HG03095 (cell line): ENCODE measurements around the gene SH3BP5.

Source experiments
- ATAC-seq: cut with Tn5 transposase; IDR thresholded peaks from one replicate; pipeline ENCODE4 v1.9.1; 2021; ENCODE audit warnings: moderate library complexity; ENCODE audit not compliant: unreplicated experiment

The SH3BP5 gene

GRCh38 chr3:15279671-15280402, 52.5 kb downstream of the SH3BP5 start:
- ATAC-seq, result no peak

- ATAC-seq, result no peak
Measured at GRCh38 chr3:15279205-15279604, 53.2 kb downstream of the SH3BP5 start.

- no peak for ATAC-seq
Measured at GRCh38 chr3:15277861-15278500, 54.4 kb downstream of the SH3BP5 start.

- no peak for ATAC-seq
Measured at GRCh38 chr3:15276028-15276724, 56.2 kb downstream of the SH3BP5 start.

GRCh38 chr3:15273227-15273626, 59.2 kb downstream of the SH3BP5 start:
- ATAC-seq, result no peak

- no peak for ATAC-seq
Measured at GRCh38 chr3:15272426-15273196, 59.8 kb downstream of the SH3BP5 start.

GRCh38 chr3:15271785-15272381, 60.5 kb downstream of the SH3BP5 start:
- ATAC-seq, result peak; percentile 61

GRCh38 chr3:15271030-15271429, 61.4 kb downstream of the SH3BP5 start:
- ATAC-seq, result no peak

GRCh38 chr3:15269091-15269989, 63.0 kb downstream of the SH3BP5 start:
- ATAC-seq, result peak; percentile 44

GRCh38 chr3:15268033-15268631, 64.3 kb downstream of the SH3BP5 start:
- peak; percentile 44 for ATAC-seq

GRCh38 chr3:15267502-15267901, 64.9 kb downstream of the SH3BP5 start:
- no peak for ATAC-seq

- ATAC-seq, result no peak
Measured at GRCh38 chr3:15266510-15267376, 65.6 kb downstream of the SH3BP5 start.

GRCh38 chr3:15265655-15266509, 66.5 kb downstream of the SH3BP5 start:
- no peak for ATAC-seq

GRCh38 chr3:15264486-15264885, 67.9 kb downstream of the SH3BP5 start:
- ATAC-seq, result no peak

- ATAC-seq, result no peak
Measured at GRCh38 chr3:15263926-15264325, 68.5 kb downstream of the SH3BP5 start.

- ATAC-seq, result no peak
Measured at GRCh38 chr3:15263120-15263519, 69.3 kb downstream of the SH3BP5 start.

- ATAC-seq, result no peak
Measured at GRCh38 chr3:15262021-15262420, 70.4 kb downstream of the SH3BP5 start.

GRCh38 chr3:15261274-15261673, 71.1 kb downstream of the SH3BP5 start:
- no peak for ATAC-seq
